WI38 (cell line): Measurements from ENCODE around the gene CDC42BPA.

Experiments used
- H3K4me3 ChIP-seq: 2 replicates; pipeline ENCODE4 v1.5.1; 2011; ENCODE audit warnings: low read depth, mild to moderate bottlenecking, control low read depth, low read length
- TF ChIP-seq, protein P1 (sequence below): IDR thresholded peaks from 2 replicates; pipeline ENCODE4 v1.5.1; 2012; ENCODE audit warnings: low read depth, mild to moderate bottlenecking, control low read depth, low read length

The CDC42BPA gene

DNA sequence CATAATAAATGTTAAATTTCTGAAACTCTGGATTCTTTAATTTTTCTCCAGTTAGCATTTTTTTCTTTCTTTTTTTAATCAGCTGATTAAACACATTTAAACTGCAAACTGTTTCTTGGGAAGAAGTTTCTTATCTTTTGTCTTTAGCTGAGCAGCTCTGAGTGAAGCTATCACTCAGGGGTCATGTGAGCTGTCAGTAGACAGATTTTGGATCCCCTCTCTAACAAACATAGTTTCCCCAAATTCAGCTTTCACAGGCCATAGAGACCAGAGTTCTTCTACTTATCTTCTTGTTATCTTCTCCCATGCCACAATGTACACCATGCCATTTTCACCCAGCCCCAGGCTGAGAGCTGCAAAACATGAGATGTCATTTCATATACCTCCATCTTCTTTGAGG lies 148.9 kb downstream of the CDC42BPA start:
- H3K4me3 ChIP-seq = no peak overlapping the region
- TF ChIP-seq, protein P1, sequence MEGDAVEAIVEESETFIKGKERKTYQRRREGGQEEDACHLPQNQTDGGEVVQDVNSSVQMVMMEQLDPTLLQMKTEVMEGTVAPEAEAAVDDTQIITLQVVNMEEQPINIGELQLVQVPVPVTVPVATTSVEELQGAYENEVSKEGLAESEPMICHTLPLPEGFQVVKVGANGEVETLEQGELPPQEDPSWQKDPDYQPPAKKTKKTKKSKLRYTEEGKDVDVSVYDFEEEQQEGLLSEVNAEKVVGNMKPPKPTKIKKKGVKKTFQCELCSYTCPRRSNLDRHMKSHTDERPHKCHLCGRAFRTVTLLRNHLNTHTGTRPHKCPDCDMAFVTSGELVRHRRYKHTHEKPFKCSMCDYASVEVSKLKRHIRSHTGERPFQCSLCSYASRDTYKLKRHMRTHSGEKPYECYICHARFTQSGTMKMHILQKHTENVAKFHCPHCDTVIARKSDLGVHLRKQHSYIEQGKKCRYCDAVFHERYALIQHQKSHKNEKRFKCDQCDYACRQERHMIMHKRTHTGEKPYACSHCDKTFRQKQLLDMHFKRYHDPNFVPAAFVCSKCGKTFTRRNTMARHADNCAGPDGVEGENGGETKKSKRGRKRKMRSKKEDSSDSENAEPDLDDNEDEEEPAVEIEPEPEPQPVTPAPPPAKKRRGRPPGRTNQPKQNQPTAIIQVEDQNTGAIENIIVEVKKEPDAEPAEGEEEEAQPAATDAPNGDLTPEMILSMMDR = no peak

DNA sequence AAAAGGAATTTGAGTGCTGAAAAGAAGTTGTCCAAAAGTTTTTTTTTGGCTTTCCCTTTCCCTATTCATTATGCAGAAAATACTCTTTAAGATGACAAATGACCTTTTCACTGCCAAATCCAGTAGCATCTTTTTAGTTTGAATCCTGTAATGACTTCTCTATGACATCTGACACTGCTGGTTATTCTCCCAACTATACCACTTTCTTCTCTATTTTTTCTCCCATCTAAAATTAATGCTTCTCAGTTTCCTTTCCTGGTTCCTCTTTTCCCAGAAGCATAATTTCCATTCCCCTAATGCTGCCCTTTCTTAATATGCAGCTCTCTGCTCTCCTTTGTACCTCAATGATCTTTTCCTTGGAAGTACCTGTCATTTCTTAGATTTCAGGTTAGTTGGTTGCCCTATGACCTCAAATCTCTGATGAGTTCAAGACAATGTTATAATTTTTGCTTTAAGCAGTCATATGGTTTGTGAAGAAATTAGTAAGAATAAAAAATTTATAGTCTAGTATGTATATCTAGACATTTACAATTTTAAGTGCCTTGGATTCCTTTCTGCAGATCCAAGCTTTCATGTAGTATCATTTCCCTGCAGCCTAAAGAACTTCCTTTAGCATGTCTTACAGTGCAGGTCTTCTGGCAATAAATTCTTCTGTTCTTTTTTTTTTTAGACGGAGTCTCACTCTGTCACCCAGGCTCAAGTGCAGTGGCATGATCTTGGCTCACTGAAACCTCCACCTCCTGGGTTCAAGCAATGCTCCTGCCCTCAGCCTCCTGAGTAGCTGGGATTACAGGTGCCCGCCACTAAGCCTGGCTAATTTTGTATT lies 150.8 kb downstream of the CDC42BPA start:
- H3K4me3 ChIP-seq = no peak overlapping the region
- TF ChIP-seq, protein P1 = no peak

DNA sequence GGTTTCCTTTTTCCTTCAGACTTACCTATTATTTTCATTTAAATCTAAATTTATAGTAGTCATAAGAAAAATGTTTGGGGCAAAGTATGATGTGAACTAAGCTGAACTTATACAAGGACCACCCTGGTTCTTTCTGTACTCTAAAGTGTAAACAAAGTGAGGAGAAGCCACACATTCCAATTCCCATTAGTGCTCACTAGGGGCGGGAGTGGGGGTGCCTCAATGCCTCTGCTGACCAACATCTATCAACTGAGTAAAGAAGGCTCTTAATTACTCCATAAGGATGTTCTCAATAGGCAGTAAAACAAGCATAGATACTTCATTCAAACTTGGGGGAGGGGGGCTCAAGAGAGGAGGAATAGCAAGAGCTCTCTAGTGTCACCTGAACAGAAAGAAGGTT lies 151.7 kb downstream of the CDC42BPA start:
- TF ChIP-seq, protein P1 = no peak
- H3K4me3 ChIP-seq = no peak overlapping the region

DNA sequence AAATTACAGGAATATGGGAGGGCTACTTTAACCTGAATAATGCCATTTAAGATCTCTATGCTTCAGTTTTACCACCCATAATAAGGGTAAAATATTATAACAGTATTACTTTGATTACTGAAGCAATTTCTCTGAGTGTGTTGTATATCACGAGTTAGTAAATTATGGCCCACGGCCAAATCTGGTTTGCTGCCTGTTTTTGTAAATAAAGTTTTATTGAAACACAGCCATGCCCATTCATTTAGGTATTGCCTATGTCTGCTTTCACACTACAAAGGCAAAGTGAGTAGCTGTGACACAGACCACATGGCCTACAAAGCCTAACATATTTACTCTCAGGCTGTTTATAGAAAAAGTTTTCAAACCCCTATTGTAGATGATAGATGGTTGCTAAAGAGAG lies 156.8 kb downstream of the CDC42BPA start:
- H3K4me3 ChIP-seq = no peak overlapping the region
- TF ChIP-seq, protein P1 = no peak

DNA sequence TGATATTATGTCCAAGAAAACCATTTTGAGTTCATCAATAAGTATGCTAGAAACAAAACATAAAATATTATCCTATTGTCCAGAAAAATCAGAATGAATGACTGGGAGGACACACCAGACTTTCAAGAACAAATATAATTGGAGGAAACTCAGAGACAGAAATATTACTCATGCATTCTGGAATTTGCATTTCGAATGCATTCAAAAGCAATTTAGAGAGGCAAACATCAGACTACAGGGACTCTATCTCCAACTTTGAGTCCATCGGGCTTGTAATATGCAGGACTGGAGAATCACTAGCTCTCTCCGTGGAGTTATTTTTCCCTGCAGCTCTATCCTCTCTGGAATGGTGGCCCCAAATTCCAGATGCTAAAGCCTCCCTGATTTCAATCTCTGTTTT lies 161.8 kb downstream of the CDC42BPA start:
- no peak overlapping the region for H3K4me3 ChIP-seq
- TF ChIP-seq, protein P1 = no peak

DNA sequence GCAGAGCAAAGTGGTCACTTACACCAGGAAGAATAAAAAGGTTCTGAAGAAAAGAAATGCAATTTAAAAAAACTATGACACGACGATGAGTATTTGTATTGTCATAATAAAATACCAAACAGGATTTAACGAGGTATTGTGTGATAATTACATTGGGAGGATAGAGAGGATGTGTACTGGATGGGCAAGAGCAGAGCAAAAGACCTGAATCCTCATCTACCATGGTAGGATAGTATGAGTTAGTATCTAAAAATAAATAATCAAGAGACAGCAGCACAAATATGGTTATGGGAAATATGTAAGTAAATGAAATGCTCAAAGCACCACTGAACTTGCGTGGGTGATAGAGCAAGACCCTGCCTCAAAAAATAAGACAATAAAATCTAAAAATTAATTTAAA lies 162.6 kb downstream of the CDC42BPA start:
- H3K4me3 ChIP-seq = no peak overlapping the region
- TF ChIP-seq, protein P1 = no peak

DNA sequence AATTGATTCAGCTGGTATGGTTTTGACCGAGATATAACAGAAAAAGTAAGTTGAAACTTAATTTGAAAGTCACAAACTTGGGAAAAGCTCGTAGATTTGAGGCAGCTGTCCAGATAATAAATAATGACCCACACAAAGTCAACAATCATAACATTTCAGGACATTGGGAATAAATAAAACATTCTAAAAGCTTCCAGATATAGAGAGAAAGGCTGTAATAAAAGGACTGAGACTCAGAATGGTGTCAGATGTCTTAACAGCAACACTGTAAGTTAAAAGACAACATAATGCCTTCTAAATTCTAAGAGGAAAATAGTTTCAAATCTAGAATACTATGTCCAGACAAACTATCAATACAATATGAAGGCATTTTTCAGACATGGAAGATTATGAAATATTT lies 163.3 kb downstream of the CDC42BPA start:
- TF ChIP-seq, protein P1 = no peak
- no peak overlapping the region for H3K4me3 ChIP-seq
